WTC11 (cell line): ENCODE measurements around the gene CHRNB4. TPM values are rescaled to one million over a fixed set of nuclear protein-coding genes. Genes with fewer than 3 reads are reported as not detected.

ENCODE experiments used
- ATAC-seq: fragments of 200-7000 bp; cut with Tn5 transposase; 2 replicates; pipeline ENCODE4 v1.10.0; 2021; ENCODE audit warnings: mild to moderate bottlenecking, moderate library complexity
- CTCF ChIA-PET: fragments of 300-600 bp; sonication (Branson Sonifier 250); formaldehyde crosslinking; loops from one replicate; lab custom pipeline; 2021; ENCODE audit warnings: antibody characterized with exemption; lab: Charles Lee
- POLR2A ChIA-PET: fragments of 350-600 bp; sonication (Branson Sonifier 250); formaldehyde crosslinking; loops from one replicate; lab custom pipeline; 2021; ENCODE audit warnings: antibody characterized with exemption; lab: Charles Lee
- DNase-seq: peaks from one replicate; pipeline ENCODE4 v3.0.0; 2021; ENCODE audit warnings: low spot score
- H3K27ac Mint-ChIP-seq: 2 replicates; pipeline ENCODE4 v1.8.0; 2021; ENCODE audit warnings: mixed read lengths
- H3K27me3 Mint-ChIP-seq: 2 replicates; pipeline ENCODE4 v1.8.0; 2021; ENCODE audit warnings: low read depth, mild to moderate bottlenecking, moderate library complexity, mixed read lengths
- H3K36me3 Mint-ChIP-seq: 2 replicates; pipeline ENCODE4 v1.8.0; 2021; ENCODE audit warnings: mixed read lengths
- H3K4me1 Mint-ChIP-seq: 2 replicates; pipeline ENCODE4 v1.8.0; 2022; ENCODE audit warnings: mixed read lengths
- H3K4me3 Mint-ChIP-seq: 2 replicates; pipeline ENCODE4 v1.8.0; 2021; ENCODE audit warnings: mild to moderate bottlenecking, moderate library complexity, mixed read lengths
- H3K9me3 Mint-ChIP-seq: 2 replicates; pipeline ENCODE4 v1.8.0; 2021; ENCODE audit warnings: mixed read lengths
- ATF2 ChIP-seq: sonication (generic); formaldehyde crosslinking; IDR thresholded peaks from 2 replicates; pipeline ENCODE4 v1.8.1; 2022; ENCODE audit warnings: low read depth, missing genetic modification reagents, borderline replicate concordance
- CREB1 ChIP-seq: sonication (generic); formaldehyde crosslinking; IDR thresholded peaks from 2 replicates; pipeline ENCODE4 v1.8.0; 2023; ENCODE audit warnings: mild to moderate bottlenecking, missing genetic modification reagents
- ELF4 ChIP-seq: sonication (generic); formaldehyde crosslinking; IDR thresholded peaks from 2 replicates; pipeline ENCODE4 v1.8.1; 2022; ENCODE audit warnings: low read depth, mild to moderate bottlenecking, moderate library complexity, missing genetic modification reagents
- FOXJ3 ChIP-seq: sonication (generic); formaldehyde crosslinking; IDR thresholded peaks from 2 replicates; pipeline ENCODE4 v1.9.0; 2021; ENCODE audit warnings: missing genetic modification reagents, mild to moderate bottlenecking, borderline replicate concordance
- GABPB1 ChIP-seq: sonication (generic); formaldehyde crosslinking; IDR thresholded peaks from 2 replicates; pipeline ENCODE4 v1.8.1; 2023; ENCODE audit warnings: mild to moderate bottlenecking, missing genetic modification reagents
- GRHL2 ChIP-seq: fragments of 250-450 bp; sonication (Bioruptor Pico); IDR thresholded peaks from 2 replicates; pipeline ENCODE4 v1.8.0; 2022; ENCODE audit warnings: mild to moderate bottlenecking, moderate library complexity; ENCODE audit not compliant: insufficient replicate concordance, severe bottlenecking
- JUN ChIP-seq: sonication (generic); formaldehyde crosslinking; IDR thresholded peaks from 2 replicates; pipeline ENCODE4 v1.8.0; 2023; ENCODE audit warnings: mild to moderate bottlenecking, missing genetic modification reagents
- MAX ChIP-seq: sonication (generic); formaldehyde crosslinking; IDR thresholded peaks from 2 replicates; pipeline ENCODE4 v1.8.0; 2022; ENCODE audit warnings: mild to moderate bottlenecking, missing genetic modification reagents
- NFYB ChIP-seq: sonication (generic); formaldehyde crosslinking; conservative IDR thresholded peaks from 2 replicates; pipeline ENCODE4 v1.8.0; 2022; ENCODE audit warnings: low read depth, missing genetic modification reagents
- NR2C2 ChIP-seq: sonication (generic); formaldehyde crosslinking; IDR thresholded peaks from 2 replicates; pipeline ENCODE4 v1.8.0; 2022; ENCODE audit warnings: mild to moderate bottlenecking, missing genetic modification reagents
- SMAD3 ChIP-seq: sonication (generic); formaldehyde crosslinking; IDR thresholded peaks from 2 replicates; pipeline ENCODE4 v1.8.0; 2022; ENCODE audit warnings: missing genetic modification reagents, mild to moderate bottlenecking, borderline replicate concordance
- TEAD1 ChIP-seq: sonication (generic); formaldehyde crosslinking; IDR thresholded peaks from 2 replicates; pipeline ENCODE4 v1.8.0; 2022; ENCODE audit warnings: mild to moderate bottlenecking, missing genetic modification reagents
- ZNF416 ChIP-seq: fragments of 250-450 bp; sonication (Bioruptor Pico); IDR thresholded peaks from 2 replicates; pipeline ENCODE4 v1.9.0; 2021; ENCODE audit warnings: mild to moderate bottlenecking, inconsistent platforms
- ZNF425 ChIP-seq: fragments of 250-450 bp; sonication (Bioruptor Pico); conservative IDR thresholded peaks from 2 replicates; pipeline ENCODE4 v1.9.0; 2021; ENCODE audit warnings: mild to moderate bottlenecking
- total RNA-seq: library from RNA; stranded (reverse); gene quantifications from 3 replicates; pipeline ENCODE4 v1.2.3, GENCODE V29; 2021
- TF ChIP-seq, protein P1 (sequence below): fragments of 250-450 bp; sonication (Bioruptor Pico); IDR thresholded peaks from 2 replicates; pipeline ENCODE4 v1.9.0; 2021; ENCODE audit warnings: mild to moderate bottlenecking, borderline replicate concordance
- TF ChIP-seq, protein P2 (sequence below): sonication (generic); formaldehyde crosslinking; IDR thresholded peaks from 2 replicates; pipeline ENCODE4 v1.8.0; 2023; ENCODE audit warnings: mild to moderate bottlenecking, missing genetic modification reagents
- TF ChIP-seq, protein P3 (sequence below): sonication (generic); formaldehyde crosslinking; IDR thresholded peaks from 2 replicates; pipeline ENCODE4 v1.8.0; 2022; ENCODE audit warnings: mild to moderate bottlenecking, missing genetic modification reagents
- TF ChIP-seq, protein P4 (sequence below): sonication (generic); formaldehyde crosslinking; IDR thresholded peaks from 2 replicates; pipeline ENCODE4 v1.8.1; 2023; ENCODE audit warnings: mild to moderate bottlenecking, missing genetic modification reagents, borderline replicate concordance
- TF ChIP-seq, protein P5 (sequence below): sonication (generic); formaldehyde crosslinking; IDR thresholded peaks from 2 replicates; pipeline ENCODE4 v1.8.1; 2022; ENCODE audit warnings: low read depth, mild to moderate bottlenecking, moderate library complexity, missing genetic modification reagents, borderline replicate concordance

The CHRNB4 gene
- total RNA-seq, 1 experiment from 2014 or later: 10.1 TPM

DNA sequence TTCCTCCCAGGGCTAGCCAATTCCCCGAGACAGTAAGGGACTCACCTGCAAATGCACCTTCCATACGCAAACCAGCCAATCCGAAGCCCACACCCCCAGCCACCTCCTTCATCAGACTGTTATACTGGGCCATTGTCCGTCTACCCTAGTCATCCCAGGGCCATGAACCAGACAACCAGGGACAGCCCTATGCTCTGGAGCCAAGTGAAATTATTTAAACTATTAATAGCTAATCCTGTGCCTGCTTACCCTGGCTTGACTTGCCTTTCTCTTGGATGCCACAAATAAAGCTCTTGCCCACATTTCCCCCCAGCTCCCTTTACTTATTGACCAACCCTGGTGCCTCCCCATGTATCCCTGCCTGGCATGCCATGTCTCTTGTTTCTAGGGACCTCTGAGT, 4.0 kb upstream of the CHRNB4 start:
- Mint-ChIP-seq H3K36me3 (no peaks in the 10 kb centered on the region), H3K4me3 (no peak overlapping the region), H3K9me3 (no peaks in the 10 kb centered on the region), H3K27ac (no peak overlapping the region), H3K27me3 (peaks cover 6% of the 10 kb centered on the region), H3K4me1 (peaks cover 10% of the 10 kb centered on the region)
- ChIA-PET POLR2A (no interaction called here), CTCF (no interaction called here)
- no peak for DNase-seq
- TF ChIP-seq NFYB (CRISPR knock-in tag): no peak
- TF ChIP-seq, protein P1, sequence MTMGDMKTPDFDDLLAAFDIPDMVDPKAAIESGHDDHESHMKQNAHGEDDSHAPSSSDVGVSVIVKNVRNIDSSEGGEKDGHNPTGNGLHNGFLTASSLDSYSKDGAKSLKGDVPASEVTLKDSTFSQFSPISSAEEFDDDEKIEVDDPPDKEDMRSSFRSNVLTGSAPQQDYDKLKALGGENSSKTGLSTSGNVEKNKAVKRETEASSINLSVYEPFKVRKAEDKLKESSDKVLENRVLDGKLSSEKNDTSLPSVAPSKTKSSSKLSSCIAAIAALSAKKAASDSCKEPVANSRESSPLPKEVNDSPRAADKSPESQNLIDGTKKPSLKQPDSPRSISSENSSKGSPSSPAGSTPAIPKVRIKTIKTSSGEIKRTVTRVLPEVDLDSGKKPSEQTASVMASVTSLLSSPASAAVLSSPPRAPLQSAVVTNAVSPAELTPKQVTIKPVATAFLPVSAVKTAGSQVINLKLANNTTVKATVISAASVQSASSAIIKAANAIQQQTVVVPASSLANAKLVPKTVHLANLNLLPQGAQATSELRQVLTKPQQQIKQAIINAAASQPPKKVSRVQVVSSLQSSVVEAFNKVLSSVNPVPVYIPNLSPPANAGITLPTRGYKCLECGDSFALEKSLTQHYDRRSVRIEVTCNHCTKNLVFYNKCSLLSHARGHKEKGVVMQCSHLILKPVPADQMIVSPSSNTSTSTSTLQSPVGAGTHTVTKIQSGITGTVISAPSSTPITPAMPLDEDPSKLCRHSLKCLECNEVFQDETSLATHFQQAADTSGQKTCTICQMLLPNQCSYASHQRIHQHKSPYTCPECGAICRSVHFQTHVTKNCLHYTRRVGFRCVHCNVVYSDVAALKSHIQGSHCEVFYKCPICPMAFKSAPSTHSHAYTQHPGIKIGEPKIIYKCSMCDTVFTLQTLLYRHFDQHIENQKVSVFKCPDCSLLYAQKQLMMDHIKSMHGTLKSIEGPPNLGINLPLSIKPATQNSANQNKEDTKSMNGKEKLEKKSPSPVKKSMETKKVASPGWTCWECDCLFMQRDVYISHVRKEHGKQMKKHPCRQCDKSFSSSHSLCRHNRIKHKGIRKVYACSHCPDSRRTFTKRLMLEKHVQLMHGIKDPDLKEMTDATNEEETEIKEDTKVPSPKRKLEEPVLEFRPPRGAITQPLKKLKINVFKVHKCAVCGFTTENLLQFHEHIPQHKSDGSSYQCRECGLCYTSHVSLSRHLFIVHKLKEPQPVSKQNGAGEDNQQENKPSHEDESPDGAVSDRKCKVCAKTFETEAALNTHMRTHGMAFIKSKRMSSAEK (CRISPR knock-in tag): no peak
- no peak for TF ChIP-seq JUN (CRISPR knock-in tag)
- TF ChIP-seq, protein P2, sequence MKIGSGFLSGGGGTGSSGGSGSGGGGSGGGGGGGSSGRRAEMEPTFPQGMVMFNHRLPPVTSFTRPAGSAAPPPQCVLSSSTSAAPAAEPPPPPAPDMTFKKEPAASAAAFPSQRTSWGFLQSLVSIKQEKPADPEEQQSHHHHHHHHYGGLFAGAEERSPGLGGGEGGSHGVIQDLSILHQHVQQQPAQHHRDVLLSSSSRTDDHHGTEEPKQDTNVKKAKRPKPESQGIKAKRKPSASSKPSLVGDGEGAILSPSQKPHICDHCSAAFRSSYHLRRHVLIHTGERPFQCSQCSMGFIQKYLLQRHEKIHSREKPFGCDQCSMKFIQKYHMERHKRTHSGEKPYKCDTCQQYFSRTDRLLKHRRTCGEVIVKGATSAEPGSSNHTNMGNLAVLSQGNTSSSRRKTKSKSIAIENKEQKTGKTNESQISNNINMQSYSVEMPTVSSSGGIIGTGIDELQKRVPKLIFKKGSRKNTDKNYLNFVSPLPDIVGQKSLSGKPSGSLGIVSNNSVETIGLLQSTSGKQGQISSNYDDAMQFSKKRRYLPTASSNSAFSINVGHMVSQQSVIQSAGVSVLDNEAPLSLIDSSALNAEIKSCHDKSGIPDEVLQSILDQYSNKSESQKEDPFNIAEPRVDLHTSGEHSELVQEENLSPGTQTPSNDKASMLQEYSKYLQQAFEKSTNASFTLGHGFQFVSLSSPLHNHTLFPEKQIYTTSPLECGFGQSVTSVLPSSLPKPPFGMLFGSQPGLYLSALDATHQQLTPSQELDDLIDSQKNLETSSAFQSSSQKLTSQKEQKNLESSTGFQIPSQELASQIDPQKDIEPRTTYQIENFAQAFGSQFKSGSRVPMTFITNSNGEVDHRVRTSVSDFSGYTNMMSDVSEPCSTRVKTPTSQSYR (CRISPR knock-in tag): no peak
- TF ChIP-seq SMAD3 (CRISPR knock-in tag): no peak
- no peak for TF ChIP-seq ZNF425 (CRISPR knock-in tag)
- no peak for TF ChIP-seq ZNF416
- no peak for TF ChIP-seq ATF2
- no peak for TF ChIP-seq MAX (CRISPR knock-in tag)
- no peak for TF ChIP-seq TEAD1 (CRISPR knock-in tag)
- no peak for TF ChIP-seq NR2C2 (CRISPR knock-in tag)
- no peak for TF ChIP-seq ELF4 (CRISPR knock-in tag)
- TF ChIP-seq FOXJ3 (CRISPR knock-in tag): no peak
- TF ChIP-seq, protein P3, sequence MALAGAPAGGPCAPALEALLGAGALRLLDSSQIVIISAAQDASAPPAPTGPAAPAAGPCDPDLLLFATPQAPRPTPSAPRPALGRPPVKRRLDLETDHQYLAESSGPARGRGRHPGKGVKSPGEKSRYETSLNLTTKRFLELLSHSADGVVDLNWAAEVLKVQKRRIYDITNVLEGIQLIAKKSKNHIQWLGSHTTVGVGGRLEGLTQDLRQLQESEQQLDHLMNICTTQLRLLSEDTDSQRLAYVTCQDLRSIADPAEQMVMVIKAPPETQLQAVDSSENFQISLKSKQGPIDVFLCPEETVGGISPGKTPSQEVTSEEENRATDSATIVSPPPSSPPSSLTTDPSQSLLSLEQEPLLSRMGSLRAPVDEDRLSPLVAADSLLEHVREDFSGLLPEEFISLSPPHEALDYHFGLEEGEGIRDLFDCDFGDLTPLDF (CRISPR knock-in tag): no peak
- TF ChIP-seq GRHL2 (CRISPR knock-in tag): no peak
- TF ChIP-seq GABPB1: no peak
- no peak for TF ChIP-seq CREB1 (CRISPR knock-in tag)
- TF ChIP-seq, protein P4, sequence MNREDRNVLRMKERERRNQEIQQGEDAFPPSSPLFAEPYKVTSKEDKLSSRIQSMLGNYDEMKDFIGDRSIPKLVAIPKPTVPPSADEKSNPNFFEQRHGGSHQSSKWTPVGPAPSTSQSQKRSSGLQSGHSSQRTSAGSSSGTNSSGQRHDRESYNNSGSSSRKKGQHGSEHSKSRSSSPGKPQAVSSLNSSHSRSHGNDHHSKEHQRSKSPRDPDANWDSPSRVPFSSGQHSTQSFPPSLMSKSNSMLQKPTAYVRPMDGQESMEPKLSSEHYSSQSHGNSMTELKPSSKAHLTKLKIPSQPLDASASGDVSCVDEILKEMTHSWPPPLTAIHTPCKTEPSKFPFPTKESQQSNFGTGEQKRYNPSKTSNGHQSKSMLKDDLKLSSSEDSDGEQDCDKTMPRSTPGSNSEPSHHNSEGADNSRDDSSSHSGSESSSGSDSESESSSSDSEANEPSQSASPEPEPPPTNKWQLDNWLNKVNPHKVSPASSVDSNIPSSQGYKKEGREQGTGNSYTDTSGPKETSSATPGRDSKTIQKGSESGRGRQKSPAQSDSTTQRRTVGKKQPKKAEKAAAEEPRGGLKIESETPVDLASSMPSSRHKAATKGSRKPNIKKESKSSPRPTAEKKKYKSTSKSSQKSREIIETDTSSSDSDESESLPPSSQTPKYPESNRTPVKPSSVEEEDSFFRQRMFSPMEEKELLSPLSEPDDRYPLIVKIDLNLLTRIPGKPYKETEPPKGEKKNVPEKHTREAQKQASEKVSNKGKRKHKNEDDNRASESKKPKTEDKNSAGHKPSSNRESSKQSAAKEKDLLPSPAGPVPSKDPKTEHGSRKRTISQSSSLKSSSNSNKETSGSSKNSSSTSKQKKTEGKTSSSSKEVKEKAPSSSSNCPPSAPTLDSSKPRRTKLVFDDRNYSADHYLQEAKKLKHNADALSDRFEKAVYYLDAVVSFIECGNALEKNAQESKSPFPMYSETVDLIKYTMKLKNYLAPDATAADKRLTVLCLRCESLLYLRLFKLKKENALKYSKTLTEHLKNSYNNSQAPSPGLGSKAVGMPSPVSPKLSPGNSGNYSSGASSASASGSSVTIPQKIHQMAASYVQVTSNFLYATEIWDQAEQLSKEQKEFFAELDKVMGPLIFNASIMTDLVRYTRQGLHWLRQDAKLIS (CRISPR knock-in tag): no peak
- TF ChIP-seq, protein P5, sequence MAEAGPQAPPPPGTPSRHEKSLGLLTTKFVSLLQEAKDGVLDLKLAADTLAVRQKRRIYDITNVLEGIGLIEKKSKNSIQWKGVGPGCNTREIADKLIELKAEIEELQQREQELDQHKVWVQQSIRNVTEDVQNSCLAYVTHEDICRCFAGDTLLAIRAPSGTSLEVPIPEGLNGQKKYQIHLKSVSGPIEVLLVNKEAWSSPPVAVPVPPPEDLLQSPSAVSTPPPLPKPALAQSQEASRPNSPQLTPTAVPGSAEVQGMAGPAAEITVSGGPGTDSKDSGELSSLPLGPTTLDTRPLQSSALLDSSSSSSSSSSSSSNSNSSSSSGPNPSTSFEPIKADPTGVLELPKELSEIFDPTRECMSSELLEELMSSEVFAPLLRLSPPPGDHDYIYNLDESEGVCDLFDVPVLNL (CRISPR knock-in tag): no peak
- ATAC-seq: no peak
